GM12801 (cell line): ENCODE data around the gene CXorf65.

Source experiments
- CTCF ChIP-seq: IDR thresholded peaks from one replicate; pipeline ENCODE4 v1.5.1; 2011; ENCODE audit warnings: control low read depth; ENCODE audit not compliant: insufficient read length; ENCODE audit errors: extremely low read depth

The CXorf65 gene

GRCh38 chrX:71103110-71103983 is 3.2 kb downstream of the CXorf65 start:
- no peak for TF ChIP-seq CTCF

DNA sequence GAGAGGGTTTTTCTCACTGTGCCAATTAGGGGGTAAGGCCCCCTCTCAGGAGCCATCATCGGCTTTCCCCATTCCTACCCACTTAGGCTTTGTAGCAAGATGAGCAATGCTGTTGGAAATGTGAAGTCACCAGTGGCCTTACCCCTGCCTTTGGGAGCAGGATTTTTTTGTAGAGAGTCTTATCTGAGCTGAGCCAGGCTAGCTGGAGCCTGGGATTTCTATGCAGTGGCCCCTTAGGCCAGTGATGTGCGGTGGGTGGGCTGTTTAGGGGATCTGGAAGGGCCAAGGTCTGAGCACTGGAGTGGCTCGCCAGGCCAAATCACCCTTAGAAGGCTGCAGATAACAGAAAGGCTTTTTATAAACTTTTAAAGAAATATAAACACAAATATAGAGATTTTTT is 4.2 kb downstream of the CXorf65 start:
- no peak for TF ChIP-seq CTCF

- no peak for TF ChIP-seq CTCF
These were observed 5.7 kb downstream of the CXorf65 start for GRCh38 chrX:71100581-71101505.

DNA sequence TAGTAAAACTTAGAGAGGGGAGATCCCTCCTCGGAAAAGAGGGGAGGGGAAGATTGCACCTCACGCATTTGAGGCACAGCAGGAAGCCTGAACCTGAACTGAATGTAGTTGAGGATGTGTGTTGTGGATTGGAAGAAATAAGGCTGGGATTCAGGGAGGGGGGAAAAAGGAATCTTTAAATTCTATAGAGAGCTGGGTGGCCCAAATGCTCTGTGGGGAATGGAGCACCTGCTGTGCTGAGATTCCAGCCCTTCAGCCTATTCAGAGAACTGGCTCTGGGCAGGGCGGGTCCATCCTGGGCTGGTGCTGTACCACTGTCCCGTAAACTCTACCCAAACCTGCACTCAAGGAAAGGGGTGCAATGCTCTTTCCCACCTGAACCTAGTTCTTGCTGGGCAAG is 6.8 kb downstream of the CXorf65 start:
- TF ChIP-seq CTCF = no peak

- TF ChIP-seq CTCF = no peak
These were observed 7.5 kb downstream of the CXorf65 start for GRCh38 chrX:71098951-71099506.

- no peak for TF ChIP-seq CTCF
These were observed 8.2 kb downstream of the CXorf65 start for GRCh38 chrX:71098302-71098701.

GRCh38 chrX:71096760-71097032 is 9.8 kb downstream of the CXorf65 start:
- no peak for TF ChIP-seq CTCF
